Retinal pigment epithelial cell (primary cell): Measurements from ENCODE around the gene PLXND1.

Experiments used
- DNase-seq: peaks from one replicate; pipeline ENCODE4 v3.0.0-alpha.2; 2010; ENCODE audit warnings: low read depth
- H3K4me3 ChIP-seq: 2 replicates; pipeline ENCODE4 v1.5.1; 2011; ENCODE audit warnings: mild to moderate bottlenecking, low read length, control low read depth, moderate library complexity
- TF ChIP-seq, protein P1 (sequence below): conservative IDR thresholded peaks from 2 replicates; pipeline ENCODE4 v1.5.1; 2011; ENCODE audit warnings: low read depth, low read length, control low read depth, inconsistent platforms

Gene PLXND1

DNA sequence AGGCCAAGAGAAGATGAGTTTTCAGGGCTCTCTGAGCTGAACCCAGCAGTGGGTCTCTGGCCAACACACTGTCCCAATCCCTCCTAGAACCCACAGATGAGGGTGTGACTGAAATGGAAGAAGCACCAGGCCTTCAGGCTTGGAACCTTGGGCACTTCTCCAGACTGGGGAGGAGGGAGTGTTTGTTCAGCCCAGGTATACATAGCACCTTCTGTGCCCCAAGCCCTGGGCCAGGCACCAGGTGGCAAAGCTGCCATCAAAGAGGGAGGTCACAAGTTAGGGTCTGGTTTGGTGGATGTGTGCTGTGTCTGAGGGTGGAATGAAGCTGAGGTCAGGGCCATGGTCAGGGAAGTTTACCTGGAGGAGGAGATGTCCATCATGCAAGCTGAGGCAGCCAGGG, 93.9 kb downstream of the PLXND1 start:
- DNase-seq, result no peak
- TF ChIP-seq, protein P1, sequence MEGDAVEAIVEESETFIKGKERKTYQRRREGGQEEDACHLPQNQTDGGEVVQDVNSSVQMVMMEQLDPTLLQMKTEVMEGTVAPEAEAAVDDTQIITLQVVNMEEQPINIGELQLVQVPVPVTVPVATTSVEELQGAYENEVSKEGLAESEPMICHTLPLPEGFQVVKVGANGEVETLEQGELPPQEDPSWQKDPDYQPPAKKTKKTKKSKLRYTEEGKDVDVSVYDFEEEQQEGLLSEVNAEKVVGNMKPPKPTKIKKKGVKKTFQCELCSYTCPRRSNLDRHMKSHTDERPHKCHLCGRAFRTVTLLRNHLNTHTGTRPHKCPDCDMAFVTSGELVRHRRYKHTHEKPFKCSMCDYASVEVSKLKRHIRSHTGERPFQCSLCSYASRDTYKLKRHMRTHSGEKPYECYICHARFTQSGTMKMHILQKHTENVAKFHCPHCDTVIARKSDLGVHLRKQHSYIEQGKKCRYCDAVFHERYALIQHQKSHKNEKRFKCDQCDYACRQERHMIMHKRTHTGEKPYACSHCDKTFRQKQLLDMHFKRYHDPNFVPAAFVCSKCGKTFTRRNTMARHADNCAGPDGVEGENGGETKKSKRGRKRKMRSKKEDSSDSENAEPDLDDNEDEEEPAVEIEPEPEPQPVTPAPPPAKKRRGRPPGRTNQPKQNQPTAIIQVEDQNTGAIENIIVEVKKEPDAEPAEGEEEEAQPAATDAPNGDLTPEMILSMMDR, result no peak
- H3K4me3 ChIP-seq, result no peak overlapping the region

DNA sequence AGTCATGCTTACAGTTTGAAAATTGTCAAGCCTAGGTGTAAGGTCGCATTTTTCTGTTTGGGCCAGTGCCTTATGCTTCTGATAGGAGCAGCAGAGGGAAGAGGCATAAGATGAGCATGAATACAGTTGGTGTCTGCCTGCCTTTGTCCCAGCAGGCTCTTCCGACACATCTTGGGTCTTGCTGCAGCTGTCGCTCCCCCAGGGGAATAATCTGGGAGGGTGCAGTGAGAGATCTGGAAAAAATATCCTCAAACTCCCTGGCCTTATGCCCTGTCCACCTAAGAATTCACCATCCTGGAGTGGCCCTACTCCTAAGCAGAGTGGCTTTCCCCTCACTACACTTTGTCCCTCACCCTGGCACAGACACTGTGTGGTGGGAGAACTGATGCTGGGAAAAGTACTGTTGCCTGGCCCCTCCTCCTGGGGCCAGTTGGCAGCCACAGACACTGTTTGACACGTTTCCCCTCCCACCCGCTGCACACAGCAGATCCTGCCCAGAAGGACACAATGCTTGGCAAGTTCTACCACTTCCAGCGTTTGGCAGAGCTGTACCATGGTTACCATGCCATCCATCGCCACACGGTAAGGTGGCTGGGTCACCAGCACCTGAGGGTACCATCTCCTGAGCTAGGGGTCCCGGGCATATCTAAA, 99.2 kb downstream of the PLXND1 start:
- TF ChIP-seq, protein P1, result no peak
- H3K4me3 ChIP-seq, result no peak overlapping the region
- DNase-seq, result no peak

DNA sequence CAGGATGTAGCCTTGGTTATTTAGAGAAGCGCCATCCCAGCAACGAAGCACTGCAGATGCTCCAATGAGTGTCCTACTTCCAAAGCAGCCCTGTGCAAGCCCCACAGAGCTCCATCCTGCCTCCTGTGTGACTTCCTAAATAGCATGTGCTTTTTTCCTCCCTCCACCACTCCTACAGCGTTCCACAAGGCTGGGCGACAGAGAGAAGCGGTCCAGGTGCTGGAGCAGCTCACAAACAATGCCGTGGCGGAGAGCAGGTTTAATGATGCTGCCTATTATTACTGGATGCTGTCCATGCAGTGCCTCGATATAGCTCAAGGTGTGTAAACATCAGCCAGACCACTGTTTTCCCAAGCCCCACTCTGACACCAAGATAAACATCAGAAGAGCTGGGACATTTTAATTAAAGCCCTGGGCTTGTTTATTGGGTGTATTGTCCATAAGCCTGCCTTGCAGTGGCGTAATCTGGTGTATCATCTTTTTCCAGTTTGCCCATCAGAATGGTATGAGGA, 100.2 kb downstream of the PLXND1 start:
- TF ChIP-seq, protein P1, result no peak
- no peak overlapping the region for H3K4me3 ChIP-seq
- no peak for DNase-seq

DNA sequence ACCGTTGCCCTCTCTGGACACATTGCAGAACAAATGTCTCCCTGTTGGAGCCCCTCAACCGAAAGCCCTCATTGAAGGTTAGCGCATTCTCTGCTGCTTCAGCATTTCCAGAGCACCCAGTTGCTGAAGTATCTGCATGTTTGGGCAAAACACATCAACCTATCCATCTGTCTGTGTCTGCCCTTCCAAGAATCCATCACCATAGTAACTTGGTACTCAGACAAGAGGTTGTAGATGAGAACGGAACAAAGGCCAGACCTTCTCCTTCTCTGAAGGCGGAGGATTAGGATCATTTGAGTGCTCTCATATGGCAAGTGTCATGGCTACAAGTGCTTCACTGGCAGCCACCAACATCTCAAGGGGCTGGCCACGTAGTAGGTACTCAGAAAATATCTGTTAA, 101.1 kb downstream of the PLXND1 start:
- TF ChIP-seq, protein P1, result no peak
- no peak overlapping the region for H3K4me3 ChIP-seq
- DNase-seq, result no peak
